Measurements from ENCODE around the gene KRTAP24-1. TPM values are rescaled to one million over a fixed set of nuclear protein-coding genes. Genes with fewer than 3 reads are reported as not detected.

Gene KRTAP24-1
- total and polyA plus RNA-seq, 4 donors: not detected

DNA sequence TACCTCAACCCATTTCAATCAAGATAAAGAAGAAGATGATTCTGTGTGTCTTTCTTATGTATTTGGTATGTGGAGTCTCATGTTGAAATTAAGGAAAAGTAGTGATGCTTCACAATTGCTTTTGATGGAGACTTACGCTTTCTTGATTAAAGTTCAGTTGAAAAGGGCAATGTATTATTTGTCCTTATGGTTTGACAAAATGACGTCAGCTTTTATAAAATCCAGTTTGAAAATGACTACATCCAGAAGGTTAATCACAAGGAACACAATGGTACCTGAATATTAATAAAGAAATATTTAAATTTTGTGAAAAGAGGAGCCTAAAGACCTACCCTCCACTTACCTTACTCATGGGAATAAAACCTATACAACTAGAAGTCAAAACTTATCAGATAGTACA, 33.0 kb upstream of the KRTAP24-1 start:
- no peaks in the 10 kb centered on the region for H3K36me3 ChIP-seq (ENCODE audit: control insufficient read depth in 4 of 4, insufficient read depth in 3 of 4, low read depth in 1 of 4, low read length in 3 of 4)
- DNase-seq (ENCODE audit: low spot score): no peak
- H3K27ac ChIP-seq (ENCODE audit: low read depth in 1 of 2, low read length in 2 of 2): no peak overlapping the region
- no peak overlapping the region for H3K9ac ChIP-seq (ENCODE audit: low read depth in 1 of 2, low read length in 2 of 2)
- no peak overlapping the region for H3K4me3 ChIP-seq (ENCODE audit: low read depth in 1 of 3, low read length in 3 of 3)
- peaks cover 0 to 5% (median 2%) of the 10 kb centered on the region in 4 donors for H3K27me3 ChIP-seq (ENCODE audit: control insufficient read depth in 4 of 4, insufficient read depth in 4 of 4, low read length in 3 of 4)
- H3K9me3 ChIP-seq (ENCODE audit: control insufficient read depth in 4 of 4, low read length in 3 of 4): no peaks in the 10 kb centered on the region
- no peaks in the 10 kb centered on the region for H3K4me1 ChIP-seq (ENCODE audit: control insufficient read depth in 4 of 4, insufficient read depth in 4 of 4, low read length in 3 of 4)
- 74% methylated on average over 2 of the region's 2 CpGs for WGBS
- TF ChIP-seq EGR1 (IDR thresholded peaks at IDR 0.05; ENCODE audit: low read depth in 2 of 2) (no peak), GABPA (IDR thresholded peaks at IDR 0.05 in 1 of 2, conservative IDR thresholded peaks at IDR 0.05 in 1 of 2) (no peak), HNF4G (IDR thresholded peaks at IDR 0.05) (no peak), NR2F2 (IDR thresholded peaks at IDR 0.05) (no peak)
- TF ChIP-seq, protein P1, sequence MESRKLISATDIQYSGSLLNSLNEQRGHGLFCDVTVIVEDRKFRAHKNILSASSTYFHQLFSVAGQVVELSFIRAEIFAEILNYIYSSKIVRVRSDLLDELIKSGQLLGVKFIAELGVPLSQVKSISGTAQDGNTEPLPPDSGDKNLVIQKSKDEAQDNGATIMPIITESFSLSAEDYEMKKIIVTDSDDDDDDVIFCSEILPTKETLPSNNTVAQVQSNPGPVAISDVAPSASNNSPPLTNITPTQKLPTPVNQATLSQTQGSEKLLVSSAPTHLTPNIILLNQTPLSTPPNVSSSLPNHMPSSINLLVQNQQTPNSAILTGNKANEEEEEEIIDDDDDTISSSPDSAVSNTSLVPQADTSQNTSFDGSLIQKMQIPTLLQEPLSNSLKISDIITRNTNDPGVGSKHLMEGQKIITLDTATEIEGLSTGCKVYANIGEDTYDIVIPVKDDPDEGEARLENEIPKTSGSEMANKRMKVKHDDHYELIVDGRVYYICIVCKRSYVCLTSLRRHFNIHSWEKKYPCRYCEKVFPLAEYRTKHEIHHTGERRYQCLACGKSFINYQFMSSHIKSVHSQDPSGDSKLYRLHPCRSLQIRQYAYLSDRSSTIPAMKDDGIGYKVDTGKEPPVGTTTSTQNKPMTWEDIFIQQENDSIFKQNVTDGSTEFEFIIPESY (IDR thresholded peaks at IDR 0.05): no peak

DNA sequence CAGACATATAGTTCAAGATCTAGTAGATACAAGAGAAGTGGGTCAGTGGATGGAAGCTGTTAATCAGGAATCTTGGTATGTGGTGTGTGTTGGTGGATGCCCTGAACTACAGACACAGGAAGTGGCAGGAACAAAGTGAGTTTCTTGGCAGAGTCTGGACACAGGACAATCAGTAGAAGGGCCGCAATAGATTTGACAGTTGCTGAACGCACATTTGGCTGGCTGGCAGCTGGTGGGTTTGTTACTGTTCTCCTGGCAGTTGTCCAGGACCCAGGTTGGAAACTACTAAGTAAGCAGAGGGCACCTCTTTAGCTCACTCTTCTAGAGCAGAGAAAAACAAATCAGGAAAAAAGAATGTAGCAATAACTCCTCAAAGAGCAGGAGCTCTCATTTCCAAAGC, 24.1 kb upstream of the KRTAP24-1 start:
- Histone ChIP-seq H3K27ac (ENCODE audit: low read depth in 1 of 2, low read length in 2 of 2) (no peak overlapping the region), H3K9me3 (ENCODE audit: control insufficient read depth in 4 of 4, low read length in 3 of 4) (no peaks in the 10 kb centered on the region), H3K9ac (ENCODE audit: low read depth in 1 of 2, low read length in 2 of 2) (no peak overlapping the region), H3K4me1 (ENCODE audit: control insufficient read depth in 4 of 4, insufficient read depth in 4 of 4, low read length in 3 of 4) (no peaks in the 10 kb centered on the region), H3K27me3 (ENCODE audit: control insufficient read depth in 4 of 4, insufficient read depth in 4 of 4, low read length in 3 of 4) (no peaks in the 10 kb centered on the region), H3K36me3 (ENCODE audit: control insufficient read depth in 4 of 4, insufficient read depth in 3 of 4, low read depth in 1 of 4, low read length in 3 of 4) (no peaks in the 10 kb centered on the region), H3K4me3 (ENCODE audit: low read depth in 1 of 3, low read length in 3 of 3) (no peak overlapping the region)
- 60% methylated on average over 2 of the region's 2 CpGs for WGBS
- no peak for TF ChIP-seq NR2F2 (IDR thresholded peaks at IDR 0.05)
- TF ChIP-seq JUND (IDR thresholded peaks at IDR 0.05): no peak
- no peak for TF ChIP-seq GABPA (IDR thresholded peaks at IDR 0.05 in 1 of 2, conservative IDR thresholded peaks at IDR 0.05 in 1 of 2)
- no peak for TF ChIP-seq RAD21 (IDR thresholded peaks at IDR 0.05)
- TF ChIP-seq HNF4A (conservative IDR thresholded peaks at IDR 0.05): no peak
- no peak for TF ChIP-seq RXRA (IDR thresholded peaks at IDR 0.05)
- TF ChIP-seq YY1 (IDR thresholded peaks at IDR 0.05): no peak
- TF ChIP-seq, protein P1 (IDR thresholded peaks at IDR 0.05): no peak
- TF ChIP-seq TAF1 (conservative IDR thresholded peaks at IDR 0.05): no peak
- no peak for TF ChIP-seq SP1 (IDR thresholded peaks at IDR 0.05)
- TF ChIP-seq EGR1 (IDR thresholded peaks at IDR 0.05; ENCODE audit: low read depth in 2 of 2): no peak
- no peak for TF ChIP-seq HNF4G (IDR thresholded peaks at IDR 0.05)
- TF ChIP-seq, protein P2, sequence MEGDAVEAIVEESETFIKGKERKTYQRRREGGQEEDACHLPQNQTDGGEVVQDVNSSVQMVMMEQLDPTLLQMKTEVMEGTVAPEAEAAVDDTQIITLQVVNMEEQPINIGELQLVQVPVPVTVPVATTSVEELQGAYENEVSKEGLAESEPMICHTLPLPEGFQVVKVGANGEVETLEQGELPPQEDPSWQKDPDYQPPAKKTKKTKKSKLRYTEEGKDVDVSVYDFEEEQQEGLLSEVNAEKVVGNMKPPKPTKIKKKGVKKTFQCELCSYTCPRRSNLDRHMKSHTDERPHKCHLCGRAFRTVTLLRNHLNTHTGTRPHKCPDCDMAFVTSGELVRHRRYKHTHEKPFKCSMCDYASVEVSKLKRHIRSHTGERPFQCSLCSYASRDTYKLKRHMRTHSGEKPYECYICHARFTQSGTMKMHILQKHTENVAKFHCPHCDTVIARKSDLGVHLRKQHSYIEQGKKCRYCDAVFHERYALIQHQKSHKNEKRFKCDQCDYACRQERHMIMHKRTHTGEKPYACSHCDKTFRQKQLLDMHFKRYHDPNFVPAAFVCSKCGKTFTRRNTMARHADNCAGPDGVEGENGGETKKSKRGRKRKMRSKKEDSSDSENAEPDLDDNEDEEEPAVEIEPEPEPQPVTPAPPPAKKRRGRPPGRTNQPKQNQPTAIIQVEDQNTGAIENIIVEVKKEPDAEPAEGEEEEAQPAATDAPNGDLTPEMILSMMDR (IDR thresholded peaks at IDR 0.05; ENCODE audit: low read depth, low read length, missing input control): no peak
- DNase-seq (ENCODE audit: low spot score): no peak

All from liver (tissue), 9 donors.